ENCODE measurements around the gene CYP26B1.

Gene CYP26B1

GRCh38 chr2:72103161-72103560 is 44.5 kb downstream of the CYP26B1 start:
- no peak overlapping the region for H3K4me3 ChIP-seq (replicated peaks; ENCODE audit: low read depth, low read length)
- DNase-seq (ENCODE audit: low read depth), result no peak
- TF ChIP-seq CTCF (IDR thresholded peaks at IDR 0.05; ENCODE audit: low read length, missing control alignments), result no peak

GRCh38 chr2:72098935-72099334 is 48.7 kb downstream of the CYP26B1 start:
- TF ChIP-seq CTCF (IDR thresholded peaks at IDR 0.05; ENCODE audit: low read length, missing control alignments), result no peak
- no peak for DNase-seq (ENCODE audit: low read depth)

GRCh38 chr2:72097276-72097675 is 50.4 kb downstream of the CYP26B1 start:
- no peak overlapping the region for H3K4me3 ChIP-seq (replicated peaks; ENCODE audit: low read depth, low read length)
- DNase-seq (ENCODE audit: low read depth), result no peak
- TF ChIP-seq CTCF (IDR thresholded peaks at IDR 0.05; ENCODE audit: low read length, missing control alignments), result no peak

More at GRCh38 chr2:72098935-72099334, 48.7 kb downstream of the CYP26B1 start:
- no peak overlapping the region for H3K4me3 ChIP-seq (replicated peaks; ENCODE audit: low read depth, low read length)

- no peak for DNase-seq (ENCODE audit: low read depth)
- no peak overlapping the region for H3K4me3 ChIP-seq (replicated peaks; ENCODE audit: low read depth, low read length)
- TF ChIP-seq CTCF (IDR thresholded peaks at IDR 0.05; ENCODE audit: low read length, missing control alignments), result no peak
These were observed 51.5 kb downstream of the CYP26B1 start for GRCh38 chr2:72096181-72096580.

- no peak for TF ChIP-seq CTCF (IDR thresholded peaks at IDR 0.05; ENCODE audit: low read length, missing control alignments)
- no peak overlapping the region for H3K4me3 ChIP-seq (replicated peaks; ENCODE audit: low read depth, low read length)
- no peak for DNase-seq (ENCODE audit: low read depth)
These were observed 52.3 kb downstream of the CYP26B1 start for GRCh38 chr2:72095364-72095763.

GRCh38 chr2:72094701-72095100 is 53.0 kb downstream of the CYP26B1 start:
- no peak for DNase-seq (ENCODE audit: low read depth)
- no peak for TF ChIP-seq CTCF (IDR thresholded peaks at IDR 0.05; ENCODE audit: low read length, missing control alignments)
- H3K4me3 ChIP-seq (replicated peaks; ENCODE audit: low read depth, low read length), result no peak overlapping the region

GRCh38 chr2:72092111-72092510 is 55.6 kb downstream of the CYP26B1 start:
- no peak for DNase-seq (ENCODE audit: low read depth)
- no peak for TF ChIP-seq CTCF (IDR thresholded peaks at IDR 0.05; ENCODE audit: low read length, missing control alignments)
- no peak overlapping the region for H3K4me3 ChIP-seq (replicated peaks; ENCODE audit: low read depth, low read length)
